GM23338 (cell line): ENCODE data around the gene KCNIP1. TPM values are rescaled to one million over a fixed set of nuclear protein-coding genes. Genes with fewer than 3 reads are reported as not detected.

ENCODE experiments used
- ATAC-seq: fragments of 200-7000 bp; cut with Tn5 transposase; 3 replicates; pipeline ENCODE4 v1.9.1; 2020
- DNase-seq: peaks from one replicate; pipeline ENCODE4 v3.0.0-alpha.2; 2015; ENCODE audit warnings: low spot score
- H2AFZ ChIP-seq: fragments of 200-600 bp; sonication (generic); 2 replicates; pipeline ENCODE4 v1.8.0; 2016; ENCODE audit warnings: antibody characterized with exemption, mild to moderate bottlenecking, moderate library complexity
- H3F3A ChIP-seq: fragments of 200-600 bp; sonication (generic); replicated peaks from 2 replicates; pipeline ENCODE4 v1.8.0; 2017; ENCODE audit warnings: antibody characterized with exemption, mixed run types, low read depth
- H3K27ac ChIP-seq: fragments of 200-600 bp; sonication (generic); 2 replicates; pipeline ENCODE4 v1.6.1; 2016; ENCODE audit warnings: low read depth
- H3K27me3 ChIP-seq: fragments of 200-600 bp; sonication (generic); 2 replicates; pipeline ENCODE4 v1.8.0; 2016; ENCODE audit warnings: mild to moderate bottlenecking, mixed run types, moderate library complexity; ENCODE audit not compliant: insufficient read depth
- H3K36me3 ChIP-seq: fragments of 200-600 bp; sonication (generic); 2 replicates; pipeline ENCODE4 v1.8.0; 2016; ENCODE audit warnings: mild to moderate bottlenecking; ENCODE audit not compliant: insufficient read depth
- H3K4me1 ChIP-seq: fragments of 200-600 bp; sonication (generic); 2 replicates; pipeline ENCODE4 v1.8.0; 2016; ENCODE audit warnings: mild to moderate bottlenecking, moderate library complexity; ENCODE audit not compliant: insufficient read depth
- H3K4me2 ChIP-seq: fragments of 200-600 bp; sonication (generic); 2 replicates; pipeline ENCODE4 v1.7.1; 2017; ENCODE audit warnings: mixed run types
- H3K4me3 ChIP-seq: fragments of 200-600 bp; sonication (generic); 2 replicates; pipeline ENCODE4 v1.6.1; 2016; ENCODE audit warnings: mixed run types
- H3K79me2 ChIP-seq: fragments of 200-600 bp; sonication (generic); replicated peaks from 2 replicates; pipeline ENCODE4 v1.8.0; 2017; ENCODE audit warnings: mild to moderate bottlenecking; ENCODE audit not compliant: insufficient read depth
- H3K9me2 ChIP-seq: fragments of 200-600 bp; sonication (generic); 2 replicates; pipeline ENCODE4 v1.8.0; 2017; ENCODE audit not compliant: insufficient read depth
- H4K20me1 ChIP-seq: fragments of 200-600 bp; sonication (generic); replicated peaks from 2 replicates; pipeline ENCODE4 v1.8.0; 2017; ENCODE audit warnings: mild to moderate bottlenecking; ENCODE audit not compliant: insufficient read depth
- H3K27ac Mint-ChIP-seq: 2 replicates; pipeline ENCODE4 v1.8.0; 2020; ENCODE audit warnings: inconsistent platforms, mild to moderate bottlenecking, moderate library complexity, mixed read lengths
- H3K27me3 Mint-ChIP-seq: 3 replicates; pipeline ENCODE4 v1.8.0; 2022; ENCODE audit warnings: low read depth, mild to moderate bottlenecking, moderate library complexity, mixed read lengths, inconsistent platforms; ENCODE audit not compliant: insufficient read depth, poor library complexity
- H3K36me3 Mint-ChIP-seq: 3 replicates; pipeline ENCODE4 v1.8.0; 2021; ENCODE audit warnings: low read depth, mild to moderate bottlenecking, inconsistent platforms, moderate library complexity, mixed read lengths
- H3K4me1 Mint-ChIP-seq: 3 replicates; pipeline ENCODE4 v1.8.0; 2020; ENCODE audit warnings: mild to moderate bottlenecking, inconsistent platforms, mixed read lengths
- H3K4me3 Mint-ChIP-seq: 3 replicates; pipeline ENCODE4 v1.8.0; 2021; ENCODE audit warnings: moderate library complexity, mild to moderate bottlenecking, inconsistent platforms, mixed read lengths
- H3K9me3 Mint-ChIP-seq: 3 replicates; pipeline ENCODE4 v1.8.0; 2020; ENCODE audit warnings: moderate library complexity, mild to moderate bottlenecking, inconsistent platforms, mixed read lengths
- CREB1 ChIP-seq: fragments of 250-450 bp; sonication (Bioruptor Pico); IDR thresholded peaks from 2 replicates; pipeline ENCODE4 v1.5.0; 2020; ENCODE audit warnings: low read depth, mild to moderate bottlenecking, moderate library complexity
- EZH2 ChIP-seq: fragments of 200-600 bp; sonication (generic); IDR thresholded peaks from one replicate; pipeline ENCODE4 v1.8.0; 2017; ENCODE audit warnings: antibody characterized with exemption, mild to moderate bottlenecking, low read depth; ENCODE audit not compliant: unreplicated experiment
- EZH2phosphoT487 ChIP-seq: fragments of 200-600 bp; sonication (generic); IDR thresholded peaks from one replicate; pipeline ENCODE4 v1.8.1; 2018; ENCODE audit warnings: antibody characterized with exemption; ENCODE audit not compliant: unreplicated experiment
- JUNB ChIP-seq: IDR thresholded peaks from one replicate; pipeline ENCODE4 v1.6.1; 2016; ENCODE audit warnings: antibody characterized with exemption; ENCODE audit not compliant: unreplicated experiment
- NANOG ChIP-seq: IDR thresholded peaks from 2 replicates; pipeline ENCODE4 v1.6.1; 2016; ENCODE audit warnings: antibody characterized with exemption, borderline replicate concordance
- POLR2AphosphoS5 ChIP-seq: IDR thresholded peaks from 2 replicates; pipeline ENCODE4 v1.6.1; 2016; ENCODE audit warnings: antibody characterized with exemption, low read depth
- ZNF114 ChIP-seq: fragments of 250-450 bp; sonication (Bioruptor Pico); IDR thresholded peaks from 2 replicates; pipeline ENCODE4 v1.5.0; 2020; ENCODE audit warnings: mild to moderate bottlenecking, moderate library complexity
- ZNF331 ChIP-seq: fragments of 250-450 bp; sonication (Bioruptor Pico); IDR thresholded peaks from 2 replicates; pipeline ENCODE4 v1.5.0; 2020; ENCODE audit warnings: low read depth, mild to moderate bottlenecking, moderate library complexity
- ZNF462 ChIP-seq: fragments of 250-450 bp; sonication (Bioruptor Pico); IDR thresholded peaks from 2 replicates; pipeline ENCODE4 v1.5.0; 2020; ENCODE audit warnings: mild to moderate bottlenecking, moderate library complexity
- polyA plus RNA-seq: library from polyadenylated mRNA; unstranded; fragments of >200 nt; fragmentation: Nextera tagmentation; extraction: Ambion mirVana; gene quantifications from 2 replicates; pipeline ENCODE4 v1.2.1, GENCODE V29; 2016
- total RNA-seq: library from RNA; depleted of rRNA; stranded (reverse); fragments of >200 nt; shearing (Covaris generic); gene quantifications from 2 replicates; pipeline ENCODE4 v1.2.3, GENCODE V29; 2014
- TF ChIP-seq, protein P1 (sequence below), 2 experiments: fragments of 200-600 bp in 1 of 2; sonication (generic) in 1 of 2; conservative IDR thresholded peaks; 2 replicates each; pipeline versions ENCODE4 v1.5.1 to v1.6.1; 2016 to 2017; ENCODE audit warnings: antibody characterized with exemption in 2 of 2, low read depth in 2 of 2, mild to moderate bottlenecking in 2 of 2, moderate library complexity in 1 of 2

The KCNIP1 gene
- total and polyA plus RNA-seq, 2 experiments from 2014 or later, result 0.31 to 0.87 TPM

- TF ChIP-seq ZNF462 (CRISPR knock-in tag), result peak; percentile 84
- peak; percentile 87 for TF ChIP-seq NANOG
- no peak for TF ChIP-seq EZH2phosphoT487
- peak; percentile 31; the same call in 1 of the 2 replicates for TF ChIP-seq POLR2AphosphoS5
- TF ChIP-seq EZH2, result no peak
- TF ChIP-seq, protein P1, sequence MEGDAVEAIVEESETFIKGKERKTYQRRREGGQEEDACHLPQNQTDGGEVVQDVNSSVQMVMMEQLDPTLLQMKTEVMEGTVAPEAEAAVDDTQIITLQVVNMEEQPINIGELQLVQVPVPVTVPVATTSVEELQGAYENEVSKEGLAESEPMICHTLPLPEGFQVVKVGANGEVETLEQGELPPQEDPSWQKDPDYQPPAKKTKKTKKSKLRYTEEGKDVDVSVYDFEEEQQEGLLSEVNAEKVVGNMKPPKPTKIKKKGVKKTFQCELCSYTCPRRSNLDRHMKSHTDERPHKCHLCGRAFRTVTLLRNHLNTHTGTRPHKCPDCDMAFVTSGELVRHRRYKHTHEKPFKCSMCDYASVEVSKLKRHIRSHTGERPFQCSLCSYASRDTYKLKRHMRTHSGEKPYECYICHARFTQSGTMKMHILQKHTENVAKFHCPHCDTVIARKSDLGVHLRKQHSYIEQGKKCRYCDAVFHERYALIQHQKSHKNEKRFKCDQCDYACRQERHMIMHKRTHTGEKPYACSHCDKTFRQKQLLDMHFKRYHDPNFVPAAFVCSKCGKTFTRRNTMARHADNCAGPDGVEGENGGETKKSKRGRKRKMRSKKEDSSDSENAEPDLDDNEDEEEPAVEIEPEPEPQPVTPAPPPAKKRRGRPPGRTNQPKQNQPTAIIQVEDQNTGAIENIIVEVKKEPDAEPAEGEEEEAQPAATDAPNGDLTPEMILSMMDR (conservative IDR thresholded peaks at IDR 0.05; ENCODE audit: low read depth in 2 of 2), result no peak
- TF ChIP-seq ZNF331 (CRISPR knock-in tag), result no peak
- TF ChIP-seq ZNF114 (CRISPR knock-in tag), result no peak
Measured at GRCh38 chr5:170612256-170612678, 108.4 kb downstream of the KCNIP1 start (continued).

DNA sequence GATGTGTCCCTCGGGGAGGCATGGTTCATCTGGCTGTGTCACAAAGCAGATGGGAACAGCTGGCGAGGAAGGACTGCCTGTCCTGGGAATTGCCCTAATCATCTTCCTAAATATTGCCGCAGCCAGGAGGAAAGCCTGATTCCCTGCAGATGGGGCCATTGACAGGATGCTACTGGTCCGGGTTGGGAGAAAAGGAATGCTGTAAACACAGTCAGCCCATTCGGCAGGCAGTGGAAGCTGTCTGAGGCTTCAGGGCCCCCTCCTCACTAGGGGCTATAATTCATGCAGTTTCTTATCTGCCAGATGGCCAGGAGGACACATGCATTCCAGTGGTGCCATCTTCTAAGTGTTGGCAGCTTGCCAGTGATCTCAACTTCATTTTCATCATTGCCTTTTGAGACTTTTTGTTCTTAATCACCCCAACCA lies 110.3 kb downstream of the KCNIP1 start:
- no peak overlapping the region for H3K4me3 Mint-ChIP-seq
- TF ChIP-seq CREB1 (CRISPR knock-in tag) (no peak), JUNB (no peak), EZH2phosphoT487 (no peak), ZNF114 (CRISPR knock-in tag) (no peak), ZNF331 (CRISPR knock-in tag) (no peak)
- TF ChIP-seq, protein P1 (conservative IDR thresholded peaks at IDR 0.05; ENCODE audit: low read depth in 2 of 2), result no peak
- H3K4me2 ChIP-seq, result 0 out of 2 replicates have a peak overlapping the region, but pooled peaks have one; percentile 45
- no peak overlapping the region for H3K27ac Mint-ChIP-seq
- H3K9me2 ChIP-seq, result no peaks in the 10 kb centered on the region
- no peak overlapping the region for H2AFZ ChIP-seq
- no peak overlapping the region for H3K4me3 ChIP-seq
- peaks cover 5% of the 10 kb centered on the region; the same call in 1 of the 2 replicates for H3F3A ChIP-seq
- peaks cover 57% of the 10 kb centered on the region for H3K4me1 Mint-ChIP-seq
- DNase-seq (no peak), ATAC-seq (no peak)
- H4K20me1 ChIP-seq, result no peaks in the 10 kb centered on the region
- peaks cover 9% of the 10 kb centered on the region for H3K27me3 Mint-ChIP-seq
- no peak overlapping the region for H3K27ac ChIP-seq
- H3K36me3 ChIP-seq, result no peaks in the 10 kb centered on the region
- no peaks in the 10 kb centered on the region for H3K27me3 ChIP-seq
- H3K9me3 Mint-ChIP-seq, result no peaks in the 10 kb centered on the region
- no peaks in the 10 kb centered on the region for H3K36me3 Mint-ChIP-seq
- no peaks in the 10 kb centered on the region for H3K79me2 ChIP-seq
- peaks cover 49% of the 10 kb centered on the region for H3K4me1 ChIP-seq
